Measurements from ENCODE around the gene LRRC45.

- no peak for TF ChIP-seq POLR2A (IDR thresholded peaks at IDR 0.05; ENCODE audit: low read depth, low read length)
- TF ChIP-seq CTCF (IDR thresholded peaks at IDR 0.05; ENCODE audit: extremely low read depth in 1 of 2, insufficient read depth in 1 of 2, low read depth in 1 of 2, low read length in 2 of 2): no peak
Observed at GRCh38 chr17:82050761-82051641, 27.9 kb downstream of the LRRC45 start.

Measured in endothelial cell of umbilical vein (primary cell).